Measurements from ENCODE around the gene TXNRD1.
A peak's percentile ranks its signal among the peaks of the same experiment; 100 is the strongest.
"Not testable (repeated sequence)": the region's sequence is repeated elsewhere in the genome, so short reads cannot be mapped to it uniquely, and the experiment has no call there.

Gene TXNRD1

GRCh38 chr12:104215638-104216297, at the start of gene TXNRD1:
TXNRD1 (plus strand) TSS chr12:104215779; CDS start chr12:104215803, 24 bp downstream.
- DNase-seq, result peak in 43 of 51 donors; percentile 3 to 71 (median 32)

GRCh38 chr12:104165801-104166200, 49.8 kb upstream of the TXNRD1 start:
- DNase-seq, result no peak

- DNase-seq, result no peak
Observed at GRCh38 chr12:104166465-104166864, 49.1 kb upstream of the TXNRD1 start.

DNA sequence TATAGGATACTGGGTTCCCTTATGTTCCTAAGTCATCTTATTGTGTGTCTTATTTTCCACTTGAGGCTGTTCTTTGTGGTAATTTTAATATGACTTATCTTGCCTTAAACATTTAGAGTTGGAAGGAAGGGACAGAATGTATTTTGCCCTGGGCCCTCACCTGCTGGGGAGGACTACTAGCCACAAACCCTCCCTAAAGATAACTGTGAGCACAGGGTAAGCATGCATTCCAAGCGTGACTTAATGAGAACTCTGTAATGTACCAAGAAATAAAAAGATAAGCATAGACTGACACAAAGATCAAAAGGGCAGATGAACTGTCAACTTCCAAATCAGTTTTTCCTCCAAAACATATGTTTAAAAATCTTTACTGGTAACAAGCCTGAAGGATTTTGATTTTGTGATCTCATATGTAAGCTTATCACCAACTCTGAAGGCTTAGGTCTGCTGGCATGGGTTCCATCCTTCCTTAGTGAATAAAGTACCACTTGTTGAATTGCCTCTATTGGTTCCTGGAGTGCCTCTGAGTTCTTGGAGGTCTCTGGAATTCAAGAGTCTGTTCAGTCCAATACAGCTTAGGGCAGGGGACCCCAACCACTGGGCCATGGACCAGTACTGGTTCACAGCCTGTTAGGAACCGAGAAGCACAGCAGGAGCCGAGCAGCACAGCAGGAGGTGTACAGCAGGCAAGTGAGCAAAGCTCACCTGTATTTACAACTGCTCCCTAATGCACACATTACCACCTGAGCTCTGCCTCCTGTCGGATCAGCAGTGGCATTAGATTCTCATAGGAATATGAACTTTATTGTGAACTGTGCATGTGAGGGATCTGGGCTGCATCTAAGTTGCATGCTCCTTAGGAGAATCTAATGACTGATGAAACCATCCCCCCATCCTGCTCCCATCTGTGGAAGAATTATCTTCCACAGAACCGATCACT, 47.8 kb upstream of the TXNRD1 start:
- no peak for DNase-seq

DNA sequence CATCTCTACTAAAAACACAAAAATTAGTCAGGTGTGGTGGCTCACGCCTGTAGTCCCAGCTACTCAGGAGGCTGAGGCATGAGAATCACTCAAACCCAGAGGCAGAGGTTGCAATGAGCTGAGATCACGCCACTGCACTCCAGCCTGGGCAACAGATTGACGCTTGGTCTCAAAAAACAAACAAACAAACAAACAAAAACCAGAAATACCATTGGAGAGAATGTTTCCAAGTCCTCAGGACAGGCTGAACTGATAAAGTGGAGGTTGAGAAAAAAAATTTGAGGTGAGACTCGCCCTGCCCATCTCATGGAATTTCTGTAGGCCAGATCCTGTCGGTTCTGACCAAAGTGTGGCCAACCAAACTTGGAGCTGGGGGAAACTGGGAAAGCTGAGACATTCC, 47.0 kb upstream of the TXNRD1 start:
- no peak for DNase-seq

DNA sequence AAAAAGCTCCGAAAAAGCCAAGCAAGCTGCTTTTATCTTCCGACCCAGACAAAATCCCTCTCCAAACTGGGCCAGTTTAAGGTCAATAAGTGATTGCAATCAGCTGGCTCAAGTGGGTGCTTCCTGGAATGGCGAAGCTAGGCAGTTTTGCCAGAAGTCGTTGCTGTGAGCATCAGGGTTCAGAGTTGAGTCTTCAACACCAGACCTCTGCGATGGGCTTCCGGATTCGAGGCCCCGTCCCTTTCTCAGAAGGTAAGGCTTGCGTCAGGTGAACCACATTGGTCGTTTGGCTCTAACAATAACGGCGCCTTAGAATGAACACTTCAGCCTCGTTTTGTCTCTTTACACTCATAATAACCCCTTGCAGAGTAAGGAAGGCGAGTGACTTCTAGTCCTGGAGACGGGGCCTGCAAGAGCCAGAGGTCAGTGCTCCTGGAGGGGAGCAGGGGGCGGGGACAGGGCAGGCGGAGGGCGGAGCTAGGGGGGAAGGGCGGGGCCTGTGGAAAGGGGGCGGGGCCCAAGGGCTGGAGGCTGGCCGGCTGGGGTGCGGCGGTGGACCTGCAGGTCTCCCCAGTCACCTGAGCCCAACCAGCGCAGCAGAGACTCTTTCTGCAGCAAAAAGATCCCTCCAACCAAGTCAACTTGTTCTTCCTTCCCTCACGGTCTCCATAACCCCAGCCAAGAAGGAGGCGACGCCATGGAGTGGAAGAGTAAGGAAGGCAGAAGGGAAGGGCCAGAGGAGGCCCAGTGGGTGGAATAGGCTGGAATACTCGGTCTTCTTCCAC, 43.6 kb upstream of the TXNRD1 start:
- no peak for DNase-seq

DNA sequence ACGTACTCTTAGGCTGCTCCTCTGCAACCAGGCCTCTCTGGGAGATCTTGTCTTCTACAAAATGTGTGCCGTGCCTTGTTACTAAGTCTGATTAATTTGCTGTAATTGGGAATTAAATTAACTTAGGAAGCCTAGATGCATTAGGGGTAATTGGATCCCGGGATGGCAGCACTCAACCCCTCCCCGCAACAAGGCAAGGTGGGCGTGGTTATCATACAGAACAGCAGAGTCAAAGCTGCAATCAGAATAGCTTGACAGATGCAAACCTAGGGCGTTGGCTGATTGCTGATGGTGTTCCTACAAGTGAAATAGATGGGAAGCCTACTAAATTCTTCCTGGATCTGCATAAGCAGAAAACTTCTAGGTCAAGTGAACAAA, 43.0 kb upstream of the TXNRD1 start:
- DNase-seq, result no peak

GRCh38 chr12:104173804-104174203, 41.8 kb upstream of the TXNRD1 start:
- not testable (repeated sequence) for DNase-seq

GRCh38 chr12:104175726-104176247, 39.8 kb upstream of the TXNRD1 start:
- DNase-seq, result no peak

DNA sequence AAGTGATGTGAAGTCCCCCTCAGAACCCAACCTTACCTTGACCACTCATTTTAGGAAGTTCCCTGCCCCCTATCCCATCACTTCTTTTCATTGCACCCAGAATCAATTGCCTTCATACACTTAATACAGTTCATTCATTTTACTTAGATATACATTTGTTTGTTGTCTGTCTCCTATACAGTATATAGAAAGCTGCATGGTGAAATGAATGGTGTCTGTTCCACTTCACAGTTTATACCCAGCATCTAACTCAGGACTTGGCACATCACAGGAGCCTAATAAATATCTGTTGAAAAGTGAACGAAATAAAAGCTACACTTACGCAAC, 38.3 kb upstream of the TXNRD1 start:
- DNase-seq, result no peak

DNA sequence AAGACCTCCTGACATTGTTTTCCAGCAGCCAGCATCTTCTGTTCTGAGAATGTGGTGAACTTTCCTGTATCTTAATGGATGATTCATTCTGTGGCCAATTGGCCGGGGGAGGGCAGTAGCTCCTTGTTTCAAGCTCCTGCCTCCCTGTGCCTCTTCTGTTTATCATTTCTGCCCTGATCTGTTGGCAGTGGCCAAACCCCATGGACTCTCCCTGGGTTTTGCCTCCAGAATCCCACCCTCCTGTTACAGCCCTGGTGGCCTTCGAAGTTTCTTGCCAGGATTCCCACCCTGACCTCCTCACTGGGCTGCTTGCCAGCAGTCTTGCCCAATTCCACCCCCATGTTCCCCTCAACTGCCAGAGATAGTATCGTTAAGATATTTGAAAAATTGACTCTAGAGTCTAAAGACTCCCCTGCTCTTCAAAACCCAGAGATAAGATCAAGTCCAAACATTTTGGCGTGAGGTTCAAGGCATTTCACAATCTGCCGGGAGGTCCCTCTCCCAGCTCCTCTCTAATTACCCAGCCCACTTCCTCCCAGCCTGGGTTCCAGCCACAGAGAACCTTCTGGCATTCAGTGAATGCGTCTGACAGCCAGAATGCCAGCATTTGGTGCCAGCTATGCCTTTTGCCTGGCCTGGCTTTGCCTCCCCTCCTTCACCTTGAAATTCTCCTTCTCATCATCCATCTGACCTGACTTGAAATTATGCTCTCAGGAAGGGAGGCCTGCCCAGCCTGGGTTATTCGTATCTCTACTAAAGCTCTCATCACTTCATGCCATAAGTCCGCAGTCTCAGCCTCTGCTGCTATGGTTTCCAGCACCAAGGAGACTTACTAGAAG, 37.7 kb upstream of the TXNRD1 start:
- peak in 2 of 51 donors; percentile 3 to 18 for DNase-seq

DNA sequence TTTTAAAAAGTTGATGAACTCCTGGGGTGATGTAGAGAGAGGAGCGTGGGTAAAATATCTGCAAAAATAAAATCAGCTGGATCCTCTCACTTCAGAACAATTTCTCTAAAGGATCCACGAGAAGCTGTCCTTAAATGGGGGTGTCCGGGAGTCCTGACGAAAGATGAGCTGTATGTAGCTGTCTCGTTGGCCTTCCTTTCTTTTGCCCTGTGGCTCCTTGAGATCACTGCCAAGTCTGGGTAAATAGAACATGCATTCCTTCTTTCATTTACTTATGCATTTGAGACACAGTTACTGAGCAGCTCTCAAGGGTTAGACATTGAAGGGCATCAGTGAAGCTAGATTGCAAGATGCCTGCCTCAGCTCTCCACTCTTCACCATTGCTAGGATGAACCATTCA, 35.2 kb upstream of the TXNRD1 start:
- DNase-seq, result no peak

- DNase-seq, result no peak
Observed at GRCh38 chr12:104181313-104181712, 34.3 kb upstream of the TXNRD1 start.

- DNase-seq, result no peak
Observed at GRCh38 chr12:104182144-104182543, 33.4 kb upstream of the TXNRD1 start.

GRCh38 chr12:104182621-104183378, 32.8 kb upstream of the TXNRD1 start:
- DNase-seq, result no peak

- DNase-seq, result no peak
Observed at GRCh38 chr12:104183443-104183842, 32.1 kb upstream of the TXNRD1 start.

- DNase-seq, result no peak
Observed at GRCh38 chr12:104187446-104188155, 28.0 kb upstream of the TXNRD1 start.

GRCh38 chr12:104188534-104188933, 27.0 kb upstream of the TXNRD1 start:
- no peak for DNase-seq

GRCh38 chr12:104189915-104190555, 25.5 kb upstream of the TXNRD1 start:
- no peak for DNase-seq

Measured in hypothalamus (tissue), 51 donors.